Kidney epithelial cell (primary cell): ENCODE results near the gene CFAP58. TPM values are rescaled to one million over a fixed set of nuclear protein-coding genes. Genes with fewer than 3 reads are reported as not detected.

ENCODE experiments used
- DNase-seq: peaks from one replicate; pipeline ENCODE4 v3.0.0-alpha.2; 2010; ENCODE audit warnings: low read depth
- H3K27me3 ChIP-seq: 2 replicates; pipeline ENCODE4 v1.6.0; 2011; ENCODE audit warnings: low read length; ENCODE audit not compliant: control insufficient read depth, insufficient read depth
- H3K36me3 ChIP-seq: 2 replicates; pipeline ENCODE4 v1.5.1; 2011; ENCODE audit warnings: low read length; ENCODE audit not compliant: control insufficient read depth, insufficient read depth
- H3K4me3 ChIP-seq: 2 replicates; pipeline ENCODE4 v1.5.1; 2011; ENCODE audit warnings: low read depth, mild to moderate bottlenecking, control low read depth, low read length
- total RNA-seq: library from RNA; depleted of rRNA; stranded (reverse); fragments of >200 nt; gene quantifications from 2 replicates; pipeline ENCODE4 v1.2.3, GENCODE V29; 2015
- TF ChIP-seq, protein P1 (sequence below): IDR thresholded peaks from 2 replicates; pipeline ENCODE4 v1.5.1; 2011; ENCODE audit warnings: mild to moderate bottlenecking, moderate library complexity, low read length, control low read depth, inconsistent platforms; ENCODE audit not compliant: insufficient read depth, poor library complexity, severe bottlenecking

Gene CFAP58
- total RNA-seq, 1 donor from 2014 or later: 0.75 TPM

- DNase-seq: no peak
- TF ChIP-seq, protein P1, sequence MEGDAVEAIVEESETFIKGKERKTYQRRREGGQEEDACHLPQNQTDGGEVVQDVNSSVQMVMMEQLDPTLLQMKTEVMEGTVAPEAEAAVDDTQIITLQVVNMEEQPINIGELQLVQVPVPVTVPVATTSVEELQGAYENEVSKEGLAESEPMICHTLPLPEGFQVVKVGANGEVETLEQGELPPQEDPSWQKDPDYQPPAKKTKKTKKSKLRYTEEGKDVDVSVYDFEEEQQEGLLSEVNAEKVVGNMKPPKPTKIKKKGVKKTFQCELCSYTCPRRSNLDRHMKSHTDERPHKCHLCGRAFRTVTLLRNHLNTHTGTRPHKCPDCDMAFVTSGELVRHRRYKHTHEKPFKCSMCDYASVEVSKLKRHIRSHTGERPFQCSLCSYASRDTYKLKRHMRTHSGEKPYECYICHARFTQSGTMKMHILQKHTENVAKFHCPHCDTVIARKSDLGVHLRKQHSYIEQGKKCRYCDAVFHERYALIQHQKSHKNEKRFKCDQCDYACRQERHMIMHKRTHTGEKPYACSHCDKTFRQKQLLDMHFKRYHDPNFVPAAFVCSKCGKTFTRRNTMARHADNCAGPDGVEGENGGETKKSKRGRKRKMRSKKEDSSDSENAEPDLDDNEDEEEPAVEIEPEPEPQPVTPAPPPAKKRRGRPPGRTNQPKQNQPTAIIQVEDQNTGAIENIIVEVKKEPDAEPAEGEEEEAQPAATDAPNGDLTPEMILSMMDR: no peak
- Histone ChIP-seq H3K4me3 (peak overlapping the region; percentile 17), H3K27me3 (no peaks in the 10 kb centered on the region), H3K36me3 (no peaks in the 10 kb centered on the region)
These were observed 24.5 kb upstream of the CFAP58 start for GRCh38 chr10:104328896-104329710.

- no peaks in the 10 kb centered on the region for H3K36me3 ChIP-seq
- H3K4me3 ChIP-seq: no peak overlapping the region
- H3K27me3 ChIP-seq: no peaks in the 10 kb centered on the region
- TF ChIP-seq, protein P1: no peak
- DNase-seq: no peak
These were observed 23.9 kb upstream of the CFAP58 start for GRCh38 chr10:104329735-104330134.

- Histone ChIP-seq H3K4me3 (no peak overlapping the region), H3K27me3 (no peaks in the 10 kb centered on the region), H3K36me3 (no peaks in the 10 kb centered on the region)
- TF ChIP-seq, protein P1: no peak
- DNase-seq: no peak
These were observed 23.2 kb upstream of the CFAP58 start for GRCh38 chr10:104330168-104331110.

DNA sequence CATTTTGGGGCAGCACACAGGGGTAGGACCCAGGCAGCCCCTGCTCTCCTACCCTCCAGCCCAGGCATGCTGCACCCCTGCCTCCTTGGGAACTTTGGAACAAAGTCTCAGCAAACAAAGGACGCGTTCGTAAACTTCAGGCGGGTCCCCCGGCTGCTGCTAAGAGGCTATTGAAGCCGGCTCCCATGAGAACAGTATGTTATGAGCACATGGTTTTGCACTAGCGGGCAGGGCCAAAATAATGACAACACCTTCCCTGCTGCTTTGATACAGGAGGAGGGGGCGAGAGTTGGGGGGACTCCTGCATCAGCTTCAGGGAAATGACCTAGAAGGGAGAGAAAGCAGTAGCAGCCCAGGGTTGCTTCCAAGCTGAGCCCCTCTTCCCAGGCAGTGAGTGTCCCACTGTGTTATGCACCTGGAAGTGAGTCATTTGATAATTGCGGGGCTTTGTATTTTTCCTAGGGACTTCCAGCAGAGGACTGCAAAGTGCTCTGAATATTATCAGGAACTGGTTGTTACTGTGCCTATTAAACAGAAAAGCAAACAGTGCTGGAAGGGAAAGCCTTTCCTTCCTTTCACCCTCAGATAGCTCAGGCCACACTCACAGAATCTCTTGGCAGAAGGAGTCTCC, 22.3 kb upstream of the CFAP58 start:
- no peaks in the 10 kb centered on the region for H3K27me3 ChIP-seq
- TF ChIP-seq, protein P1: no peak
- no peaks in the 10 kb centered on the region for H3K36me3 ChIP-seq
- no peak overlapping the region for H3K4me3 ChIP-seq
- DNase-seq: no peak

DNA sequence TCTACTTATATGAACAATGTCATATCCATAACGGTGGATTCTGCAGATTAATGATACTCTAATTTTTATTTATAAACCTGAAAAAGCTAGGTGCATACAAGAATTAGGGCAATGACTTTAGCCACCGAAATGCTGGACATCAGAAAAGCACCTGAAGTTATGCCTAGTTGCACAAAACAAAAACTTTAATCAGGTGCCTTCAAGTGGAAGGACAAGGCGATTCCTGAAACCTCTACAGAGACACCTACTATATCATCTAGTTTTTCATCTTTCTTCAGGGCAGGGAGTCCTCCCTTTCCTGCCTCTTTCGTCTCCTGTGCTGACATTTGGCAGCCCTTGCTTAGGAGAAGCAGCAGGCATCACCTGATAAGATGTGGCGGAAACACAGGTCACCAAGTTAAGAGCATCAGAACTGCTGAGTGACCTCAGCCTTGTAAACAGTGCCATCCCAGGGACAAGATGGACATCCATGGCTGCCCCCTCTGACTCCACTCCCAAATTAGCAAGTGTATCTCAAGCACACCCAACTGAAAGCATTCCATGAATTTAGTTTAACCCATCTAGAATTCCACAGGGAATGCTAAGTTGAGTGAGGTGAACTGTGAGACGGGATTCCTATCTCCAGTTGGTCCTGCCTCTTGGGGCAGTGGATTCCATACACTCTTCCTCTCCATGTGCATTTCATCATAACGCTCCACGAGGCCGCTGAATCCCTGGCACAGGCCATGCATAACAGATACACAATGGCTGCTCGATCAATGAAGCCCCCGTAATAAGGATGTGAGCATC, 21.2 kb upstream of the CFAP58 start:
- H3K27me3 ChIP-seq: no peaks in the 10 kb centered on the region
- no peak for DNase-seq
- H3K4me3 ChIP-seq: no peak overlapping the region
- no peaks in the 10 kb centered on the region for H3K36me3 ChIP-seq
- TF ChIP-seq, protein P1: no peak
